Astrocyte (in vitro differentiated cells and primary cell): ENCODE results near the gene GADL1. TPM values are rescaled to one million over a fixed set of nuclear protein-coding genes. Genes with fewer than 3 reads are reported as not detected.

Source experiments
- DNase-seq: peaks from one replicate; pipeline ENCODE4 v3.0.0-alpha.2; 2010; ENCODE audit warnings: low read depth
- FAIRE-seq: peaks from 2 replicates; lab custom pipeline; 2011; peaks lifted over from hg19 to GRCh38; lab: Jason Lieb, UNC
- H2AFZ ChIP-seq: 2 replicates; pipeline ENCODE4 v1.6.0; 2012; ENCODE audit warnings: low read depth, low read length, inconsistent platforms
- H3K27ac ChIP-seq: 2 replicates; pipeline ENCODE4 v1.5.1; 2011; ENCODE audit warnings: low read depth, low read length, inconsistent platforms
- H3K27me3 ChIP-seq: 2 replicates; pipeline ENCODE4 v1.6.0; 2011; ENCODE audit warnings: low read length, inconsistent platforms; ENCODE audit not compliant: insufficient read depth
- H3K36me3 ChIP-seq: 2 replicates; pipeline ENCODE4 v1.5.1; 2011; ENCODE audit warnings: low read length, inconsistent platforms; ENCODE audit not compliant: insufficient read depth
- H3K4me1 ChIP-seq: 2 replicates; pipeline ENCODE4 v1.5.1; 2011; ENCODE audit warnings: low read length, inconsistent platforms; ENCODE audit not compliant: insufficient read depth
- H3K4me2 ChIP-seq: 2 replicates; pipeline ENCODE4 v1.6.0; 2012; ENCODE audit warnings: low read length, inconsistent platforms
- H3K4me3 ChIP-seq: 2 replicates; pipeline ENCODE4 v1.5.1; 2011; ENCODE audit warnings: low read depth, mild to moderate bottlenecking, low read length, inconsistent platforms; ENCODE audit not compliant: insufficient read depth
- H3K79me2 ChIP-seq: 2 replicates; pipeline ENCODE4 v1.6.0; 2012; ENCODE audit warnings: mild to moderate bottlenecking, low read length, inconsistent platforms; ENCODE audit not compliant: insufficient read depth
- H3K9ac ChIP-seq: 2 replicates; pipeline ENCODE4 v1.6.0; 2012; ENCODE audit warnings: mild to moderate bottlenecking, low read length, inconsistent platforms
- H3K9me3 ChIP-seq: 2 replicates; pipeline ENCODE4 v1.5.1; 2012; ENCODE audit warnings: low read depth, mild to moderate bottlenecking, low read length, inconsistent platforms; ENCODE audit not compliant: insufficient read depth
- H4K20me1 ChIP-seq: 2 replicates; pipeline ENCODE4 v1.6.0; 2012; ENCODE audit warnings: low read length, inconsistent platforms; ENCODE audit not compliant: insufficient read depth
- H3K27ac Mint-ChIP-seq: one replicate; pipeline ENCODE4 v1.8.0; 2021; ENCODE audit warnings: mild to moderate bottlenecking, mixed read lengths; ENCODE audit not compliant: unreplicated experiment
- H3K27me3 Mint-ChIP-seq: one replicate; pipeline ENCODE4 v1.8.0; 2021; ENCODE audit warnings: low read depth, mixed read lengths; ENCODE audit not compliant: unreplicated experiment
- H3K36me3 Mint-ChIP-seq: one replicate; pipeline ENCODE4 v1.8.0; 2021; ENCODE audit warnings: low read depth, mixed read lengths; ENCODE audit not compliant: unreplicated experiment
- H3K4me1 Mint-ChIP-seq: one replicate; pipeline ENCODE4 v1.8.0; 2021; ENCODE audit warnings: low read depth, mixed read lengths; ENCODE audit not compliant: unreplicated experiment
- H3K4me3 Mint-ChIP-seq: one replicate; pipeline ENCODE4 v1.8.0; 2021; ENCODE audit warnings: mild to moderate bottlenecking, moderate library complexity, mixed read lengths; ENCODE audit not compliant: unreplicated experiment
- H3K9me3 Mint-ChIP-seq: one replicate; pipeline ENCODE4 v1.8.0; 2021; ENCODE audit warnings: mild to moderate bottlenecking, mixed read lengths; ENCODE audit not compliant: unreplicated experiment
- CTCF ChIP-seq: IDR thresholded peaks from 2 replicates; pipeline ENCODE4 v1.5.1; 2011; ENCODE audit warnings: low read depth, mild to moderate bottlenecking, inconsistent platforms, low read length, moderate library complexity; ENCODE audit not compliant: insufficient read depth
- EZH2 ChIP-seq: IDR thresholded peaks from 2 replicates; pipeline ENCODE4 v1.6.1; 2012; ENCODE audit warnings: mild to moderate bottlenecking, low read length, inconsistent platforms; ENCODE audit not compliant: insufficient read depth
- total RNA-seq: library from RNA; stranded (reverse); gene quantifications from 2 replicates; pipeline ENCODE4 v1.2.1, GENCODE V29; 2021

GADL1 gene
- total RNA-seq, 1 donor from 2014 or later, result 0.09 TPM

- H3K27me3 ChIP-seq, result no peaks in the 10 kb centered on the region
- no peak for TF ChIP-seq CTCF
- TF ChIP-seq EZH2, result no peak
- H3K4me1 ChIP-seq, result peaks cover 16% of the 10 kb centered on the region
- FAIRE-seq (no peak), DNase-seq (no peak)
- H3K36me3 Mint-ChIP-seq, result no peaks in the 10 kb centered on the region
- H3K27ac Mint-ChIP-seq, result no peak overlapping the region
- no peak overlapping the region for H3K4me3 Mint-ChIP-seq
- no peaks in the 10 kb centered on the region for H3K79me2 ChIP-seq
- peaks cover 21% of the 10 kb centered on the region for H3K4me1 Mint-ChIP-seq
- H3K27me3 Mint-ChIP-seq, result no peaks in the 10 kb centered on the region
- H3K36me3 ChIP-seq, result no peaks in the 10 kb centered on the region
- H3K27ac ChIP-seq, result no peak overlapping the region
- no peaks in the 10 kb centered on the region for H4K20me1 ChIP-seq
- H3K9me3 ChIP-seq, result no peaks in the 10 kb centered on the region
- no peak overlapping the region for H2AFZ ChIP-seq
- no peaks in the 10 kb centered on the region for H3K9me3 Mint-ChIP-seq
- H3K9ac ChIP-seq, result no peak overlapping the region
- no peak overlapping the region for H3K4me2 ChIP-seq
- no peak overlapping the region for H3K4me3 ChIP-seq
These were observed 142.0 kb downstream of the GADL1 start for GRCh38 chr3:30752491-30752890.

GRCh38 chr3:30751610-30752299 lies 142.7 kb downstream of the GADL1 start:
- DNase-seq (peak; percentile 26), FAIRE-seq (peak; percentile 64)
- Histone ChIP-seq H3K27ac (no peak overlapping the region), H3K4me3 (no peak overlapping the region), H3K27me3 (no peaks in the 10 kb centered on the region), H3K4me2 (no peak overlapping the region), H3K9ac (no peak overlapping the region), H3K36me3 (no peaks in the 10 kb centered on the region), H3K9me3 (no peaks in the 10 kb centered on the region), H3K4me1 (peaks cover 16% of the 10 kb centered on the region), H3K79me2 (no peaks in the 10 kb centered on the region), H4K20me1 (no peaks in the 10 kb centered on the region), H2AFZ (no peak overlapping the region)
- Mint-ChIP-seq H3K27me3 (no peaks in the 10 kb centered on the region), H3K4me1 (peaks cover 26% of the 10 kb centered on the region), H3K4me3 (no peak overlapping the region), H3K27ac (no peak overlapping the region), H3K9me3 (no peaks in the 10 kb centered on the region), H3K36me3 (no peaks in the 10 kb centered on the region)
- TF ChIP-seq CTCF (peak; percentile 51), EZH2 (no peak)

- Histone ChIP-seq H3K27me3 (no peaks in the 10 kb centered on the region), H3K36me3 (no peaks in the 10 kb centered on the region), H4K20me1 (no peaks in the 10 kb centered on the region), H3K4me1 (peaks cover 16% of the 10 kb centered on the region), H3K4me2 (no peak overlapping the region), H3K9ac (no peak overlapping the region), H3K79me2 (no peaks in the 10 kb centered on the region), H3K27ac (no peak overlapping the region), H3K4me3 (no peak overlapping the region), H2AFZ (no peak overlapping the region), H3K9me3 (no peaks in the 10 kb centered on the region)
- DNase-seq (no peak), FAIRE-seq (no peak)
- Mint-ChIP-seq H3K4me1 (peaks cover 26% of the 10 kb centered on the region), H3K27ac (no peak overlapping the region), H3K27me3 (no peaks in the 10 kb centered on the region), H3K36me3 (no peaks in the 10 kb centered on the region), H3K4me3 (no peak overlapping the region), H3K9me3 (no peaks in the 10 kb centered on the region)
- no peak for TF ChIP-seq CTCF
- TF ChIP-seq EZH2, result no peak
These were observed 143.5 kb downstream of the GADL1 start for GRCh38 chr3:30750967-30751366.
